WTC11 (cell line): ENCODE data around the gene CMTM1.

Experiments
- FOXJ3 ChIP-seq: sonication (generic); formaldehyde crosslinking; IDR thresholded peaks from 2 replicates; pipeline ENCODE4 v1.9.0; 2021; ENCODE audit warnings: missing genetic modification reagents, mild to moderate bottlenecking, borderline replicate concordance
- NR1H2 ChIP-seq: sonication (generic); formaldehyde crosslinking; IDR thresholded peaks from 2 replicates; pipeline ENCODE4 v1.9.0; 2021; ENCODE audit warnings: mild to moderate bottlenecking, moderate library complexity, missing genetic modification reagents
- TF ChIP-seq, protein P1 (sequence below): sonication (generic); formaldehyde crosslinking; IDR thresholded peaks from 2 replicates; pipeline ENCODE4 v1.8.0; 2022; ENCODE audit warnings: mild to moderate bottlenecking, missing genetic modification reagents
- TF ChIP-seq, protein P2 (sequence below): fragments of 200-600 bp; IDR thresholded peaks from 2 replicates; pipeline ENCODE4 v1.8.0; 2022; ENCODE audit warnings: antibody characterized with exemption
- TF ChIP-seq, protein P3 (sequence below): sonication (generic); formaldehyde crosslinking; IDR thresholded peaks from 2 replicates; pipeline ENCODE4 v1.8.1; 2023; ENCODE audit warnings: mild to moderate bottlenecking, moderate library complexity, missing genetic modification reagents
- TF ChIP-seq, protein P4 (sequence below): fragments of 250-450 bp; sonication (Bioruptor Pico); IDR thresholded peaks from 2 replicates; pipeline ENCODE4 v2.1.2; 2022; ENCODE audit warnings: mild to moderate bottlenecking, moderate library complexity

DNA sequence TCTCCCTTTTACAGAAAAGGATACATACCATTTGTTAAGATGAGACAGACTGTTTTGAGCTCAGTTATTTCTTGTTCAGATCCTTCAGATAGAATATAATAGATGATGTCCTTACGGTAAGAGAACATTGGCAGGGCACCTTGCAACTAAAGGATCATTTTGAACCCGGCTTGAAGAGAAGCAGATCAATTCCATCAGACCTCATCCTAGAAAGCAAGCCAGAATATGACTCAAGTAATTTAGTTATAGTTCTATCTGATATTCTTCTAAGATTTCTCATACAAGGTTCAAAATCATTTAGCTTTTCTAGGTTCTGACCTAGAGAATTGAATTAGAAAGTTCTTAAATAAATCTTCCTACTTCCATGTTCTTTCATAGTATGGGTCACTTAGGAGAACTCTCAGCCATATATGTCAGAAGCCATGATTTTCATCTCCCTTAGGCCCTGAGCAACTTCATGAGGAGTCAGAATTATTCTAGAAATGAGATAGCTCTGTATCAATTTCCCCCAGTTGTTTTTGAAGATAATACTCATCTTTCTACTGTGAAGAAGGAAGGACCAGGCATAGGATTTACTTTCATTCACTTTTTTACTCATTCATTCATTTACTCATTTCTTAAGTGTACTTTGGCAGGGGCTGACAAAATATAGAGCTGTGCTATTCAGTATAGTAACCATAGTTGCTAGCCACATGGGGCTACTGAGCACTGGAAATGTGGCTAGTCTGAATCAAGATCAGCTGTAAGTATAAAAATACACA lies 2.5 kb upstream of the CMTM1 start:
- TF ChIP-seq, protein P1, sequence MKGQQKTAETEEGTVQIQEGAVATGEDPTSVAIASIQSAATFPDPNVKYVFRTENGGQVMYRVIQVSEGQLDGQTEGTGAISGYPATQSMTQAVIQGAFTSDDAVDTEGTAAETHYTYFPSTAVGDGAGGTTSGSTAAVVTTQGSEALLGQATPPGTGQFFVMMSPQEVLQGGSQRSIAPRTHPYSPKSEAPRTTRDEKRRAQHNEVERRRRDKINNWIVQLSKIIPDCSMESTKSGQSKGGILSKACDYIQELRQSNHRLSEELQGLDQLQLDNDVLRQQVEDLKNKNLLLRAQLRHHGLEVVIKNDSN (CRISPR knock-in tag): no peak
- TF ChIP-seq, protein P2, sequence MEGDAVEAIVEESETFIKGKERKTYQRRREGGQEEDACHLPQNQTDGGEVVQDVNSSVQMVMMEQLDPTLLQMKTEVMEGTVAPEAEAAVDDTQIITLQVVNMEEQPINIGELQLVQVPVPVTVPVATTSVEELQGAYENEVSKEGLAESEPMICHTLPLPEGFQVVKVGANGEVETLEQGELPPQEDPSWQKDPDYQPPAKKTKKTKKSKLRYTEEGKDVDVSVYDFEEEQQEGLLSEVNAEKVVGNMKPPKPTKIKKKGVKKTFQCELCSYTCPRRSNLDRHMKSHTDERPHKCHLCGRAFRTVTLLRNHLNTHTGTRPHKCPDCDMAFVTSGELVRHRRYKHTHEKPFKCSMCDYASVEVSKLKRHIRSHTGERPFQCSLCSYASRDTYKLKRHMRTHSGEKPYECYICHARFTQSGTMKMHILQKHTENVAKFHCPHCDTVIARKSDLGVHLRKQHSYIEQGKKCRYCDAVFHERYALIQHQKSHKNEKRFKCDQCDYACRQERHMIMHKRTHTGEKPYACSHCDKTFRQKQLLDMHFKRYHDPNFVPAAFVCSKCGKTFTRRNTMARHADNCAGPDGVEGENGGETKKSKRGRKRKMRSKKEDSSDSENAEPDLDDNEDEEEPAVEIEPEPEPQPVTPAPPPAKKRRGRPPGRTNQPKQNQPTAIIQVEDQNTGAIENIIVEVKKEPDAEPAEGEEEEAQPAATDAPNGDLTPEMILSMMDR: no peak
- no peak for TF ChIP-seq FOXJ3
- no peak for TF ChIP-seq NR1H2 (CRISPR knock-in tag)
- TF ChIP-seq, protein P3, sequence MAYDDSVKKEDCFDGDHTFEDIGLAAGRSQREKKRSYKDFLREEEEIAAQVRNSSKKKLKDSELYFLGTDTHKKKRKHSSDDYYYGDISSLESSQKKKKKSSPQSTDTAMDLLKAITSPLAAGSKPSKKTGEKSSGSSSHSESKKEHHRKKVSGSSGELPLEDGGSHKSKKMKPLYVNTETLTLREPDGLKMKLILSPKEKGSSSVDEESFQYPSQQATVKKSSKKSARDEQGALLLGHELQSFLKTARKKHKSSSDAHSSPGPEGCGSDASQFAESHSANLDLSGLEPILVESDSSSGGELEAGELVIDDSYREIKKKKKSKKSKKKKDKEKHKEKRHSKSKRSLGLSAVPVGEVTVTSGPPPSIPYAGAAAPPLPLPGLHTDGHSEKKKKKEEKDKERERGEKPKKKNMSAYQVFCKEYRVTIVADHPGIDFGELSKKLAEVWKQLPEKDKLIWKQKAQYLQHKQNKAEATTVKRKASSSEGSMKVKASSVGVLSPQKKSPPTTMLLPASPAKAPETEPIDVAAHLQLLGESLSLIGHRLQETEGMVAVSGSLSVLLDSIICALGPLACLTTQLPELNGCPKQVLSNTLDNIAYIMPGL (CRISPR knock-in tag): no peak
- TF ChIP-seq, protein P4, sequence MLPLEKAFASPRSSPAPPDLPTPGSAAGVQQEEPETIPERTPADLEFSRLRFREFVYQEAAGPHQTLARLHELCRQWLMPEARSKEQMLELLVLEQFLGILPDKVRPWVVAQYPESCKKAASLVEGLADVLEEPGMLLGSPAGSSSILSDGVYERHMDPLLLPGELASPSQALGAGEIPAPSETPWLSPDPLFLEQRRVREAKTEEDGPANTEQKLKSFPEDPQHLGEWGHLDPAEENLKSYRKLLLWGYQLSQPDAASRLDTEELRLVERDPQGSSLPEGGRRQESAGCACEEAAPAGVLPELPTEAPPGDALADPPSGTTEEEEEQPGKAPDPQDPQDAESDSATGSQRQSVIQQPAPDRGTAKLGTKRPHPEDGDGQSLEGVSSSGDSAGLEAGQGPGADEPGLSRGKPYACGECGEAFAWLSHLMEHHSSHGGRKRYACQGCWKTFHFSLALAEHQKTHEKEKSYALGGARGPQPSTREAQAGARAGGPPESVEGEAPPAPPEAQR (CRISPR knock-in tag): no peak
